HepG2 (cell line): ENCODE measurements around the gene SLC38A3. TPM values are rescaled to one million over a fixed set of nuclear protein-coding genes. Genes with fewer than 3 reads are reported as not detected.

Experiments
- ARNT2 ChIP-seq: sonication (generic); formaldehyde crosslinking; IDR thresholded peaks from 2 replicates; pipeline ENCODE4 v1.8.0; 2022; ENCODE audit warnings: mild to moderate bottlenecking, low read depth, missing genetic modification reagents, moderate library complexity
- CBX1 ChIP-seq: IDR thresholded peaks from one replicate; pipeline ENCODE4 v1.6.1; 2016; ENCODE audit warnings: antibody characterized with exemption, low read depth
- CHCHD3 ChIP-seq: sonication (generic); formaldehyde crosslinking; IDR thresholded peaks from 2 replicates; pipeline ENCODE4 v1.8.0; 2022; ENCODE audit warnings: mild to moderate bottlenecking, missing genetic modification reagents, moderate library complexity
- DMAP1 ChIP-seq: IDR thresholded peaks from 2 replicates; pipeline ENCODE4 v1.6.1; 2016
- EP300 ChIP-seq, 3 experiments: sonication (generic) in 1 of 3; formaldehyde crosslinking in 1 of 3; IDR thresholded peaks; 2 replicates each; pipeline versions ENCODE4 v1.5.1 to v1.6.1; 2011 to 2020; ENCODE audit warnings: low read depth in 2 of 3, low read length in 2 of 3, borderline replicate concordance in 1 of 3, improper control_type of control experiment in 1 of 3, mild to moderate bottlenecking in 1 of 3, missing genetic modification reagents in 1 of 3, moderate library complexity in 1 of 3
- IRX3 ChIP-seq: sonication (generic); formaldehyde crosslinking; IDR thresholded peaks from 2 replicates; pipeline ENCODE4 v1.8.1; 2023; ENCODE audit warnings: mild to moderate bottlenecking, low read depth, missing genetic modification reagents, borderline replicate concordance
- MLLT10 ChIP-seq: sonication (generic); formaldehyde crosslinking; IDR thresholded peaks from 2 replicates; pipeline ENCODE4 v1.4.0; 2020; ENCODE audit warnings: missing genetic modification reagents
- NR1H2 ChIP-seq: sonication (generic); formaldehyde crosslinking; IDR thresholded peaks from 2 replicates; pipeline ENCODE4 v1.8.1; 2022; ENCODE audit warnings: low read depth, missing genetic modification reagents, borderline replicate concordance
- NR2C2 ChIP-seq: sonication (generic); formaldehyde crosslinking; IDR thresholded peaks from 2 replicates; pipeline ENCODE4 v1.4.0; 2020; ENCODE audit warnings: missing genetic modification reagents, mild to moderate bottlenecking, moderate library complexity, borderline replicate concordance
- TCF7 ChIP-seq: sonication (generic); IDR thresholded peaks from 2 replicates; pipeline ENCODE4 v1.6.1; 2016; ENCODE audit warnings: antibody characterized with exemption, low read depth
- ZBTB20 ChIP-seq: sonication (generic); formaldehyde crosslinking; IDR thresholded peaks from 2 replicates; pipeline ENCODE4 v1.8.1; 2023; ENCODE audit warnings: missing genetic modification reagents, low read depth, mild to moderate bottlenecking, borderline replicate concordance
- ZNF17 ChIP-seq: sonication (generic); formaldehyde crosslinking; IDR thresholded peaks from 2 replicates; pipeline ENCODE4 v1.5.0; 2020; ENCODE audit warnings: mild to moderate bottlenecking, missing genetic modification reagents
- ZNF180 ChIP-seq: sonication (generic); formaldehyde crosslinking; IDR thresholded peaks from 2 replicates; pipeline ENCODE4 v1.4.0; 2020; ENCODE audit warnings: low read depth, missing genetic modification reagents, borderline replicate concordance
- ZNF274 ChIP-seq: sonication (generic); formaldehyde crosslinking; IDR thresholded peaks from 2 replicates; pipeline ENCODE4 v1.5.1; 2020; ENCODE audit warnings: mild to moderate bottlenecking, missing genetic modification reagents
- ZNF30 ChIP-seq: sonication (generic); formaldehyde crosslinking; IDR thresholded peaks from 2 replicates; pipeline ENCODE4 v1.5.0; 2020; ENCODE audit warnings: mild to moderate bottlenecking, missing genetic modification reagents
- ZNF644 ChIP-seq: IDR thresholded peaks from 2 replicates; pipeline ENCODE4 v1.6.1; 2016; ENCODE audit warnings: low read depth
- ZNF768 ChIP-seq: sonication (generic); formaldehyde crosslinking; IDR thresholded peaks from 2 replicates; pipeline ENCODE4 v1.4.0; 2020; ENCODE audit warnings: missing genetic modification reagents
- ZSCAN12 ChIP-seq: sonication (generic); formaldehyde crosslinking; IDR thresholded peaks from 2 replicates; pipeline ENCODE4 v1.9.0; 2021; ENCODE audit warnings: mild to moderate bottlenecking, missing genetic modification reagents
- polyA plus RNA-seq, 8 experiments: library from polyadenylated mRNA; depleted of rRNA in 3 of 8; stranded (reverse) in 7 of 8; unstranded in 1 of 8; fragments of >200 nt; fragmentation: Illumina TruSeq in 4 of 8; extraction: Trizol in 4 of 8; gene quantifications; 2 replicates each; pipeline versions ENCODE4 v1.2.1 to v1.2.3, GENCODE V29; 2011 to 2016; ENCODE audit warnings: low read depth in 4 of 8, missing spikeins in 1 of 8, mixed read lengths in 1 of 8; ENCODE audit not compliant: insufficient read depth in 1 of 8
- total RNA-seq, 5 experiments: library from RNA; depleted of rRNA; stranded (reverse); fragments of >200 nt; fragmentation: Illumina TruSeq; extraction: Trizol; gene quantifications; 2 replicates each; pipeline ENCODE4 v1.2.3, GENCODE V29; 2016; ENCODE audit warnings: low read depth in 1 of 5
- TF ChIP-seq, protein P1 (sequence below): sonication (generic); formaldehyde crosslinking; IDR thresholded peaks from 2 replicates; pipeline ENCODE4 v1.4.0; 2020; ENCODE audit warnings: mild to moderate bottlenecking, missing genetic modification reagents
- TF ChIP-seq, protein P2 (sequence below): sonication (generic); formaldehyde crosslinking; IDR thresholded peaks from 2 replicates; pipeline ENCODE4; 2020; ENCODE audit warnings: missing genetic modification reagents, mild to moderate bottlenecking, borderline replicate concordance
- TF ChIP-seq, protein P3 (sequence below): sonication (generic); formaldehyde crosslinking; IDR thresholded peaks from 2 replicates; pipeline ENCODE4 v1.4.0; 2020; ENCODE audit warnings: missing genetic modification reagents, borderline replicate concordance

Gene SLC38A3
- total and polyA plus RNA-seq, 2 of the 13 experiments (the other 11 are each of a cell fraction or from before 2014, with no cell fraction given), result 29.8 to 164 TPM

DNA sequence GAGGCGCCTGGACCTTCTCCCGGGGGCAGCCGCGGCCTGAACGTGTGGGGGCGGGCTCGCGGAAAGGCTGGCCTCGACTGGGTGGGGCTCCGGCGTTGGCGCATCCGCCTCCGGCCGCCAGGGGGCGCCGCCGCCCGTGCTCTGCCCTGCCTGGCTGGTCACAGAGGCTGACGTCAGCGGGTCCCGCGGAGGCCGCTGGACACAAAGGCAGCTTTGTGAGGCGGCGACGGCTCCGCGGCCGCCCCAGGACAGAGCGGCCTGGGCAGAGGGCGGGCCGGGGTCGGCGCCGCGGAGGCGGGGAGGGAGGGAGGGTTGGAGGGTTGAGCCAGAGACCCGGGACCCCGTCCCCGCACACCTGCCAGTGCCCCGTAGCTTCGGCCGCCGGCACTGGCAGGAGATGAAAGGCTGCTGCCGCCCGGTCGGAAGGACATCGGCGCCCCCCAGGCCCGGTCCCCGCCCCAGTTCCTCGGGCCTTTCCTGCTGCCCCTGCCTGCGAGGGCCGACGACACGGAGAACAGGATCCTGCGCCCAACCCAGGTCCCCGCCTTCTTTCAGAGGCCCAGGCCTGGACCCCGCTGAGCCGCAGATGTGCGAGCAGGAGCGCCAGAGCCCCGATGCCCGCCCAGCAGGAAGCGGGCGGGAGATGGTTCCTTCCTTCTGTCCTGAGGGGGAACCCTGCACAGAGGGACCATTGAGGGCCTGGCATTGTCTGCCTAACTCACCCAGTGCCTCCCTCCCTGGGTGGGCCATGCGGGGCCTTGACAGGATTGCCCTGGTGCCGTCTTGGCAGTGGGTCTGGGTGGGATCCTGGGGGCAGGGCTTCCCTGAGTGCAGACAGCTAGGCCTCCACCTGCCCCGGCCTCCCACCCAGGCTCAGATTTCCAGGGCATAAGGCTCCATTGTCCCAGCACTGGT is 55.2 kb downstream of the SLC38A3 start (continued):
- TF ChIP-seq, protein P1, sequence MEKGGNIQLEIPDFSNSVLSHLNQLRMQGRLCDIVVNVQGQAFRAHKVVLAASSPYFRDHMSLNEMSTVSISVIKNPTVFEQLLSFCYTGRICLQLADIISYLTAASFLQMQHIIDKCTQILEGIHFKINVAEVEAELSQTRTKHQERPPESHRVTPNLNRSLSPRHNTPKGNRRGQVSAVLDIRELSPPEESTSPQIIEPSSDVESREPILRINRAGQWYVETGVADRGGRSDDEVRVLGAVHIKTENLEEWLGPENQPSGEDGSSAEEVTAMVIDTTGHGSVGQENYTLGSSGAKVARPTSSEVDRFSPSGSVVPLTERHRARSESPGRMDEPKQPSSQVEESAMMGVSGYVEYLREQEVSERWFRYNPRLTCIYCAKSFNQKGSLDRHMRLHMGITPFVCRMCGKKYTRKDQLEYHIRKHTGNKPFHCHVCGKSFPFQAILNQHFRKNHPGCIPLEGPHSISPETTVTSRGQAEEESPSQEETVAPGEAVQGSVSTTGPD (CRISPR knock-in tag), result no peak
- TF ChIP-seq, protein P2, sequence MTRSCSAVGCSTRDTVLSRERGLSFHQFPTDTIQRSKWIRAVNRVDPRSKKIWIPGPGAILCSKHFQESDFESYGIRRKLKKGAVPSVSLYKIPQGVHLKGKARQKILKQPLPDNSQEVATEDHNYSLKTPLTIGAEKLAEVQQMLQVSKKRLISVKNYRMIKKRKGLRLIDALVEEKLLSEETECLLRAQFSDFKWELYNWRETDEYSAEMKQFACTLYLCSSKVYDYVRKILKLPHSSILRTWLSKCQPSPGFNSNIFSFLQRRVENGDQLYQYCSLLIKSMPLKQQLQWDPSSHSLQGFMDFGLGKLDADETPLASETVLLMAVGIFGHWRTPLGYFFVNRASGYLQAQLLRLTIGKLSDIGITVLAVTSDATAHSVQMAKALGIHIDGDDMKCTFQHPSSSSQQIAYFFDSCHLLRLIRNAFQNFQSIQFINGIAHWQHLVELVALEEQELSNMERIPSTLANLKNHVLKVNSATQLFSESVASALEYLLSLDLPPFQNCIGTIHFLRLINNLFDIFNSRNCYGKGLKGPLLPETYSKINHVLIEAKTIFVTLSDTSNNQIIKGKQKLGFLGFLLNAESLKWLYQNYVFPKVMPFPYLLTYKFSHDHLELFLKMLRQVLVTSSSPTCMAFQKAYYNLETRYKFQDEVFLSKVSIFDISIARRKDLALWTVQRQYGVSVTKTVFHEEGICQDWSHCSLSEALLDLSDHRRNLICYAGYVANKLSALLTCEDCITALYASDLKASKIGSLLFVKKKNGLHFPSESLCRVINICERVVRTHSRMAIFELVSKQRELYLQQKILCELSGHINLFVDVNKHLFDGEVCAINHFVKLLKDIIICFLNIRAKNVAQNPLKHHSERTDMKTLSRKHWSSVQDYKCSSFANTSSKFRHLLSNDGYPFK (CRISPR knock-in tag), result peak; percentile 2; the same call in 1 of the 2 replicates
- TF ChIP-seq NR1H2 (no peak), CBX1 (no peak), DMAP1 (CRISPR knock-in tag) (peak; percentile 78; the same call in 1 of the 2 replicates), ZNF30 (CRISPR knock-in tag) (no peak), NR2C2 (CRISPR knock-in tag) (peak; percentile 44; the same call in 1 of the 2 replicates), IRX3 (no peak), ZNF274 (CRISPR knock-in tag) (peak; percentile 22; the same call in 1 of the 2 replicates), CHCHD3 (CRISPR knock-in tag) (no peak), ARNT2 (CRISPR knock-in tag) (peak; percentile 87), ZNF768 (CRISPR knock-in tag) (peak; percentile 51; the same call in 1 of the 2 replicates), ZBTB20 (CRISPR knock-in tag) (peak; percentile 6; the same call in 1 of the 2 replicates), ZNF180 (no peak), EP300 (IDR thresholded peaks at IDR 0.05; ENCODE audit: low read depth in 2 of 2, low read length in 2 of 2) (peak; percentile 85 to 92; a peak in 3 of 4 replicates), EP300 (CRISPR knock-in tag; IDR thresholded peaks at IDR 0.05; ENCODE audit: borderline replicate concordance) (peak; percentile 81), ZSCAN12 (CRISPR knock-in tag) (peak; percentile 11; the same call in 1 of the 2 replicates), TCF7 (peak; percentile 95), ZNF17 (CRISPR knock-in tag) (no peak), MLLT10 (CRISPR knock-in tag) (no peak), ZNF644 (CRISPR knock-in tag) (no peak)
- TF ChIP-seq, protein P3, sequence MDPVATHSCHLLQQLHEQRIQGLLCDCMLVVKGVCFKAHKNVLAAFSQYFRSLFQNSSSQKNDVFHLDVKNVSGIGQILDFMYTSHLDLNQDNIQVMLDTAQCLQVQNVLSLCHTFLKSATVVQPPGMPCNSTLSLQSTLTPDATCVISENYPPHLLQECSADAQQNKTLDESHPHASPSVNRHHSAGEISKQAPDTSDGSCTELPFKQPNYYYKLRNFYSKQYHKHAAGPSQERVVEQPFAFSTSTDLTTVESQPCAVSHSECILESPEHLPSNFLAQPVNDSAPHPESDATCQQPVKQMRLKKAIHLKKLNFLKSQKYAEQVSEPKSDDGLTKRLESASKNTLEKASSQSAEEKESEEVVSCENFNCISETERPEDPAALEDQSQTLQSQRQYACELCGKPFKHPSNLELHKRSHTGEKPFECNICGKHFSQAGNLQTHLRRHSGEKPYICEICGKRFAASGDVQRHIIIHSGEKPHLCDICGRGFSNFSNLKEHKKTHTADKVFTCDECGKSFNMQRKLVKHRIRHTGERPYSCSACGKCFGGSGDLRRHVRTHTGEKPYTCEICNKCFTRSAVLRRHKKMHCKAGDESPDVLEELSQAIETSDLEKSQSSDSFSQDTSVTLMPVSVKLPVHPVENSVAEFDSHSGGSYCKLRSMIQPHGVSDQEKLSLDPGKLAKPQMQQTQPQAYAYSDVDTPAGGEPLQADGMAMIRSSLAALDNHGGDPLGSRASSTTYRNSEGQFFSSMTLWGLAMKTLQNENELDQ (CRISPR knock-in tag), result no peak
